H9 (cell line): ENCODE data around the gene ZNF92. TPM values are rescaled to one million over a fixed set of nuclear protein-coding genes. Genes with fewer than 3 reads are reported as not detected.

Experiments
- DNase-seq: peaks from one replicate; pipeline ENCODE4 v3.0.0-alpha.2; 2017
- H2AFZ ChIP-seq: one replicate; pipeline ENCODE4 v1.6.1; 2013; ENCODE audit warnings: mild to moderate bottlenecking, low read length, control low read depth, moderate library complexity
- H2AK5ac ChIP-seq: 2 replicates; pipeline ENCODE4 v1.6.1; 2013; ENCODE audit warnings: low read length, control low read depth, mixed read lengths; ENCODE audit not compliant: insufficient read length
- H2BK120ac ChIP-seq: one replicate; pipeline ENCODE4 v1.6.1; 2013; ENCODE audit warnings: low read depth, mild to moderate bottlenecking, low read length, control low read depth, inconsistent platforms; ENCODE audit not compliant: poor library complexity, severe bottlenecking
- H2BK12ac ChIP-seq: 2 replicates; pipeline ENCODE4 v1.6.1; 2013; ENCODE audit warnings: low read length, control low read depth, mixed read lengths, low read depth; ENCODE audit not compliant: insufficient read length
- H2BK15ac ChIP-seq: 2 replicates; pipeline ENCODE4 v1.6.1; 2013; ENCODE audit warnings: low read depth, low read length, control low read depth
- H2BK20ac ChIP-seq: one replicate; pipeline ENCODE4 v1.6.1; 2013; ENCODE audit warnings: low read depth, mild to moderate bottlenecking, low read length, control low read depth, inconsistent platforms; ENCODE audit not compliant: poor library complexity, severe bottlenecking
- H2BK5ac ChIP-seq: 2 replicates; pipeline ENCODE4 v1.6.1; 2013; ENCODE audit warnings: low read length, control low read depth, mixed read lengths; ENCODE audit not compliant: insufficient read length
- H3K14ac ChIP-seq: 2 replicates; pipeline ENCODE4 v1.6.1; 2013; ENCODE audit warnings: low read length, control low read depth; ENCODE audit not compliant: insufficient read depth
- H3K18ac ChIP-seq: 2 replicates; pipeline ENCODE4 v1.6.1; 2013; ENCODE audit warnings: low read depth, mild to moderate bottlenecking, mixed read lengths, low read length, control low read depth; ENCODE audit not compliant: insufficient read length
- H3K23ac ChIP-seq: 2 replicates; pipeline ENCODE4 v1.6.1; 2013; ENCODE audit warnings: low read length, control low read depth, mixed read lengths, low read depth; ENCODE audit not compliant: insufficient read length
- H3K23me2 ChIP-seq: 2 replicates; pipeline ENCODE4 v1.6.1; 2013; ENCODE audit warnings: low read depth, mild to moderate bottlenecking, mixed read lengths, low read length, control low read depth; ENCODE audit not compliant: insufficient read length, poor library complexity, severe bottlenecking
- H3K27ac ChIP-seq: 2 replicates; pipeline ENCODE4 v1.5.1; 2013; ENCODE audit warnings: low read length, control low read depth, mixed read lengths, low read depth; ENCODE audit not compliant: insufficient read length
- H3K27me3 ChIP-seq: 2 replicates; pipeline ENCODE4 v1.6.1; 2013; ENCODE audit warnings: low read length, control low read depth, inconsistent platforms; ENCODE audit not compliant: insufficient read depth
- H3K4ac ChIP-seq: 2 replicates; pipeline ENCODE4 v1.6.1; 2013; ENCODE audit warnings: low read depth, mild to moderate bottlenecking, control low read depth, inconsistent platforms, low read length, moderate library complexity
- H3K4me1 ChIP-seq: 2 replicates; pipeline ENCODE4 v1.6.1; 2013; ENCODE audit warnings: low read length, control low read depth, inconsistent platforms; ENCODE audit not compliant: insufficient read depth
- H3K4me2 ChIP-seq: 2 replicates; pipeline ENCODE4 v1.6.1; 2013; ENCODE audit warnings: low read length, control low read depth, mixed read lengths; ENCODE audit not compliant: insufficient read length, insufficient read depth
- H3K56ac ChIP-seq: 2 replicates; pipeline ENCODE4 v1.6.1; 2013; ENCODE audit warnings: low read depth, mild to moderate bottlenecking, mixed read lengths, low read length, control low read depth; ENCODE audit not compliant: insufficient read length
- H3K79me1 ChIP-seq: 2 replicates; pipeline ENCODE4 v1.6.1; 2013; ENCODE audit warnings: low read depth, mild to moderate bottlenecking, moderate library complexity, low read length, control low read depth, inconsistent platforms; ENCODE audit not compliant: insufficient read depth, poor library complexity, severe bottlenecking
- H3K79me2 ChIP-seq: 2 replicates; pipeline ENCODE4 v1.6.1; 2013; ENCODE audit warnings: low read length, control low read depth, inconsistent platforms; ENCODE audit not compliant: insufficient read depth
- H3K9ac ChIP-seq: 2 replicates; pipeline ENCODE4 v1.6.1; 2013; ENCODE audit warnings: low read length, control low read depth, mixed read lengths; ENCODE audit not compliant: insufficient read length; ENCODE audit errors: extremely low read depth
- H3K9me3 ChIP-seq: one replicate; pipeline ENCODE4 v1.6.1; 2013; ENCODE audit warnings: low read depth, low read length, inconsistent platforms; ENCODE audit not compliant: control insufficient read depth
- H3T11ph ChIP-seq: one replicate; pipeline ENCODE4 v1.6.1; 2013; ENCODE audit warnings: mild to moderate bottlenecking, low read length, control low read depth, inconsistent platforms
- H4K20me1 ChIP-seq: one replicate; pipeline ENCODE4 v1.6.1; 2013; ENCODE audit not compliant: control insufficient read depth, insufficient read length, insufficient read depth
- H4K5ac ChIP-seq: 2 replicates; pipeline ENCODE4 v1.6.1; 2013; ENCODE audit warnings: low read depth, mild to moderate bottlenecking, mixed read lengths, low read length, control low read depth; ENCODE audit not compliant: insufficient read length
- H4K8ac ChIP-seq: replicated peaks from 2 replicates; pipeline ENCODE4 v1.6.1; 2013; ENCODE audit warnings: low read length, control low read depth, mixed read lengths, low read depth; ENCODE audit not compliant: insufficient read length
- H4K91ac ChIP-seq: 2 replicates; pipeline ENCODE4 v1.6.1; 2013; ENCODE audit warnings: low read depth, mild to moderate bottlenecking, moderate library complexity, mixed read lengths, low read length, control low read depth; ENCODE audit not compliant: insufficient read length
- H3K27ac Mint-ChIP-seq, 3 experiments: 2 replicates in 2 of 3; 3 replicates in 1 of 3; pipeline ENCODE4 v1.8.0; 2020 to 2021; ENCODE audit warnings: mixed read lengths in 3 of 3, mild to moderate bottlenecking in 1 of 3, moderate library complexity in 1 of 3
- H3K27me3 Mint-ChIP-seq: 2 replicates; pipeline ENCODE4 v1.8.0; 2021; ENCODE audit warnings: low read depth, mild to moderate bottlenecking, moderate library complexity, mixed read lengths
- H3K36me3 Mint-ChIP-seq, 3 experiments: 2 replicates in 2 of 3; 3 replicates in 1 of 3; pipeline ENCODE4 v1.8.0; 2020 to 2021; ENCODE audit warnings: low read depth in 3 of 3, mixed read lengths in 3 of 3; ENCODE audit not compliant: insufficient read depth in 1 of 3
- H3K4me1 Mint-ChIP-seq, 2 experiments: 2 replicates each; pipeline ENCODE4 v1.8.0; 2020; ENCODE audit warnings: mixed read lengths in 2 of 2
- H3K4me3 Mint-ChIP-seq, 2 experiments: 2 replicates in 1 of 2; 3 replicates in 1 of 2; pipeline ENCODE4 v1.8.0; 2020 to 2021; ENCODE audit warnings: mild to moderate bottlenecking in 2 of 2, mixed read lengths in 2 of 2, moderate library complexity in 1 of 2
- H3K9me3 Mint-ChIP-seq, 2 experiments: 2 replicates in 1 of 2; 3 replicates in 1 of 2; pipeline ENCODE4 v1.8.0; 2020; ENCODE audit warnings: mild to moderate bottlenecking in 2 of 2, mixed read lengths in 2 of 2, moderate library complexity in 1 of 2
- WGBS: extraction: QIAGEN DNeasy Blood & Tissue Kit; methylation state at CpG from one replicate; pipeline ENCODE4 v1.1.7; 2013; ENCODE audit warnings: missing lambda C conversion rate, low lambda C conversion rate, mixed read lengths; ENCODE audit not compliant: insufficient read length; ENCODE audit errors: extremely low coverage; 5-methylcytosine and 5-hydroxymethylcytosine counted together
- total RNA-seq: library from RNA; stranded (reverse); gene quantifications from 2 replicates; pipeline ENCODE4 v1.2.1, GENCODE V29; 2021
- TF ChIP-seq, protein P1 (sequence below): fragments of 200-600 bp; sonication (generic); conservative IDR thresholded peaks from 3 replicates; pipeline ENCODE4 v1.8.0; 2021; ENCODE audit warnings: antibody characterized with exemption, mild to moderate bottlenecking

ZNF92 gene
- total RNA-seq, 1 experiment from 2014 or later = 32.4 TPM

DNA sequence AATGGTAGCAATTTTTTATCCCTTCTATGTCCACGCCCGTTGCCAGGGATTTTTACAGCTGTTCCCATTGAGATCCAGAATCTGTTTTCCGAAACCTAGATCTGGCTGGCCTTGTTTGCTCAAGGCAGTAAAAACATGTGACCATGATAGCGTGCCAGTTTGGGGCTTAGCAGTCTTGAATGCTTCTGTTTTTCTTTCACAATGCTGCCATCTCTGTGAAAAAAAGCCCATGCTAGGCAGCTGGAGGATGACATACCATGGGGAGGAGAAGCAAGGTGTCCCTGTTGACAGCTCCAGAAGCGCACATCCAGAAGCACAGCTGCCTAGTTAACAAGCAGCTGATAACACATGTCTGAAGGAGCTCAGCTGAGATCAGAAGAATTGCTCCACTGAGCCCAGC, 2.2 kb upstream of the ZNF92 start:
- Histone ChIP-seq H4K91ac (no peak overlapping the region), H2BK120ac (no peak overlapping the region), H4K5ac (no peak overlapping the region), H2BK20ac (no peak overlapping the region), H3K27me3 (no peaks in the 10 kb centered on the region), H3K9ac (no peak overlapping the region), H3K23ac (no peak overlapping the region), H3K18ac (no peak overlapping the region), H3K9me3 (no peaks in the 10 kb centered on the region), H2AK5ac (no peak overlapping the region), H3K27ac (no peak overlapping the region), H3K23me2 (no peaks in the 10 kb centered on the region), H2BK5ac (no peak overlapping the region), H3K4ac (no peak overlapping the region), H3K14ac (no peak overlapping the region), H4K8ac (no peak overlapping the region), H3K4me1 (no peaks in the 10 kb centered on the region), H4K20me1 (no peaks in the 10 kb centered on the region), H2BK12ac (no peak overlapping the region), H3K56ac (no peak overlapping the region), H3K79me2 (peaks cover 11% of the 10 kb centered on the region; the same call in 1 of the 2 replicates), H3K79me1 (peaks cover 2% of the 10 kb centered on the region), H3K4me2 (no peak overlapping the region), H3T11ph (no peak overlapping the region), H2BK15ac (no peak overlapping the region), H2AFZ (no peak overlapping the region)
- no peak overlapping the region for H3K27ac Mint-ChIP-seq
- no peaks in the 10 kb centered on the region for H3K27me3 Mint-ChIP-seq
- no CpG with 5 or more reads among the region's 5 CpGs for WGBS
- no peak for DNase-seq
- no peaks in the 10 kb centered on the region for H3K9me3 Mint-ChIP-seq
- peaks cover 12 to 17% of the 10 kb centered on the region in 2 experiments for H3K4me1 Mint-ChIP-seq
- peaks cover 4 to 15% (median 6%) of the 10 kb centered on the region in 3 experiments; a peak in 5 of 7 replicates for H3K36me3 Mint-ChIP-seq
- no peak overlapping the region for H3K4me3 Mint-ChIP-seq
- TF ChIP-seq, protein P1, sequence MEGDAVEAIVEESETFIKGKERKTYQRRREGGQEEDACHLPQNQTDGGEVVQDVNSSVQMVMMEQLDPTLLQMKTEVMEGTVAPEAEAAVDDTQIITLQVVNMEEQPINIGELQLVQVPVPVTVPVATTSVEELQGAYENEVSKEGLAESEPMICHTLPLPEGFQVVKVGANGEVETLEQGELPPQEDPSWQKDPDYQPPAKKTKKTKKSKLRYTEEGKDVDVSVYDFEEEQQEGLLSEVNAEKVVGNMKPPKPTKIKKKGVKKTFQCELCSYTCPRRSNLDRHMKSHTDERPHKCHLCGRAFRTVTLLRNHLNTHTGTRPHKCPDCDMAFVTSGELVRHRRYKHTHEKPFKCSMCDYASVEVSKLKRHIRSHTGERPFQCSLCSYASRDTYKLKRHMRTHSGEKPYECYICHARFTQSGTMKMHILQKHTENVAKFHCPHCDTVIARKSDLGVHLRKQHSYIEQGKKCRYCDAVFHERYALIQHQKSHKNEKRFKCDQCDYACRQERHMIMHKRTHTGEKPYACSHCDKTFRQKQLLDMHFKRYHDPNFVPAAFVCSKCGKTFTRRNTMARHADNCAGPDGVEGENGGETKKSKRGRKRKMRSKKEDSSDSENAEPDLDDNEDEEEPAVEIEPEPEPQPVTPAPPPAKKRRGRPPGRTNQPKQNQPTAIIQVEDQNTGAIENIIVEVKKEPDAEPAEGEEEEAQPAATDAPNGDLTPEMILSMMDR = no peak
